GM12865 (cell line): ENCODE measurements around the gene RGS6.

Source experiments
- DNase-seq: peaks from one replicate; pipeline ENCODE4 v3.0.0; 2010; ENCODE audit warnings: low read depth
- H3K4me3 ChIP-seq: 2 replicates; pipeline ENCODE4 v1.5.1; 2011; ENCODE audit warnings: mild to moderate bottlenecking, low read depth, low read length, control low read depth
- CTCF ChIP-seq: IDR thresholded peaks from 2 replicates; pipeline ENCODE4 v1.5.1; 2011; ENCODE audit warnings: low read length, control low read depth, low read depth, inconsistent platforms; ENCODE audit not compliant: insufficient read depth; ENCODE audit errors: missing control alignments

The RGS6 gene

DNA sequence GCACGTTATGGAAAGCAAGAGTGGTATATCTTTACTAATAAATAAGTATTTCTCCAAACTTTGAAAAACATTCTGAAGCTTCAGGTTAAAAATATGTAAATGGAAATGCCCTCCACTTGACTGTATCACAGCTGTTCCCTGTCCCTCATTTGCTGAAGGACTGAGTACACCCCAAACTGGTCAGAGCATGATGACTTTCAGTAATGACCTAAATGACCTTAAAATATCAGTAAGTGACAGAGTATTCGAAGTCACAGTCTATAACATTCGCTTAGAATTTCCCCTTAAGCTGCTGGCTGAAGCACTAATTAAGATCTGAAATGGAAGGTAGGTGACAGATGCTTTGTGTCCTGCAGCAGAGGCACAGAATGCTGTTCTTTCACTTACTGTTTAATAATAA lies 191.5 kb downstream of the RGS6 start:
- H3K4me3 ChIP-seq = no peak overlapping the region
- DNase-seq = no peak
- no peak for TF ChIP-seq CTCF

DNA sequence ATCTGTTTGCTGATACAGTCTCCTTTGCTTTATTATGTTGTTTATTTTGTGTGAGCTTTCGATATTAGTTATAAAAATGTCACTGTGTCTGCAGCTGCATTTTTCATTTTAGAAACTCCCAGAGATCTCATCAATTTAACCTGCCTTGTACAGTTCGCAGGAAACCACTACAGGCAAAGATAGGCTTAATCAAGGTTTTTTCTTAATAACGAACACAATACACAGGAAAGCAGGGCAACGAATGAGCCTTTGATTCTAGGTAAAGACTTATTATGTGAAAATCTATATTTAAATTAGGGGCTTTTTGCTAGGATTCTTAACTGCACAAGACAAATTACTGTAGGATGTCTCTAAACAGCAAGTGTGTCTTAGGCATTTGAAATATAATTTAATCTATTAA lies 191.9 kb downstream of the RGS6 start:
- no peak for TF ChIP-seq CTCF

DNA sequence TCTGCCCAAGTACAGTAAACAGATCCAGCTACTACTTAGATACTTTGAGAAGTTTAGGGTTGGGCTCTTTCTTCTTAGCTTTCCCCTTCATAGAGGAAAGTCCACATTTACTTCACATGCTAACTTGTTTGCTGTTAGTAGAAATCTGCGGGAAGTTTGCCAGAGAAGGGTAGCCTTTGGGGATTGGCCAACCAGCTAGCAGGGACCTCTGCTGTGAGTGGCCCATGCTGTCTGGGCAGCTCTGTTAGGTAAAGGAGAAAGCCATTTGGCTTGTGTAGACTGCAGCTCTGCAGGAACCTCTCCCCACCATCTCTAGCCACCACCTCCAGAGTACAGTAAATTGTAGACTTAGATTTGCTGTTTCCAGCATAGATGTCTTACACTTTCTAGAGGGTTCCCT lies 193.9 kb downstream of the RGS6 start:
- no peak for DNase-seq
- TF ChIP-seq CTCF = no peak
- no peak overlapping the region for H3K4me3 ChIP-seq

More for the DNA sequence above, 191.9 kb downstream of the RGS6 start:
- H3K4me3 ChIP-seq = no peak overlapping the region
- DNase-seq = no peak

DNA sequence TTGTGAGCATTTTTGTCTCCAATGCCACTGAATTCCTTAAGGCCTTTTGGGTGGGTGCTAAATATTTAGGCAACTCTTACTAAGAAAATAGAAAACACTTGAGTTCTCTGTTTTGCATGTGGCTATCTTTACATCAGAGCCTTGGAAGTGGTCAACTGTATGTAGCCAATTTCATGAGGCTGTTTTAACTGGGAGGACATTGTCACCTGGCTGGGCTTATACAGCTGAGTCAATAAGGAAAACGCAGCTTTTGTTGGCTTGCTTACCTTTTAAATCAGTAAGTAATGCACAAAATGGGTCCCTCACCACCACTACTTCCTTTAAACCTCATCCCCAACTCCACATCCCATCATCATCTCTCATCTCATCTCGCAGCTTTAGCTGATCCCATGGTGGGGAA lies 194.3 kb downstream of the RGS6 start:
- no peak for DNase-seq
- TF ChIP-seq CTCF = no peak

DNA sequence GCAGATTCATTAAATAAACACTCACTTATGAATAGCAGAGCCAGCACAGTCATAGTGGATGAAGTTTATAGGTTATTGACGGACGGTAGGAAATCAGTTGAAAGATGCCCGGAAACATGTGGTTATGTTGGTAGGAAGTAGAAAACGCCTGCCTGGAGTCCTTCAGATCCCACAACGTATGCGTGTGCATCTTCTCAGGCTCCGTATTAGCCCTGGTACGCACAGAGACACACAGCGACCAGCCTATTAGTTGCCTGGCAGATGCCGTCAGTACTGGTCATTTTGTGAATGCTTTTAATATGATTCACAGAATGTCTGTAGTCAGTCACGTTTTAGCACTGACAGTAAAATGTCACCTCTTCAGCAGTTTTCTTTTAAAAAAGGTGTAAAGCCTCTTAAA lies 196.4 kb downstream of the RGS6 start:
- no peak for TF ChIP-seq CTCF
- DNase-seq = no peak
- H3K4me3 ChIP-seq = no peak overlapping the region

More for the DNA sequence above, 194.3 kb downstream of the RGS6 start:
- H3K4me3 ChIP-seq = no peak overlapping the region

GRCh38 chr14:72129291-72129690 lies 197.1 kb downstream of the RGS6 start:
- no peak for DNase-seq
- no peak for TF ChIP-seq CTCF
- H3K4me3 ChIP-seq = no peak overlapping the region

GRCh38 chr14:72141084-72141483 lies 208.9 kb downstream of the RGS6 start:
- DNase-seq = no peak
- no peak for TF ChIP-seq CTCF
- no peak overlapping the region for H3K4me3 ChIP-seq
